HG03378 (cell line): ENCODE results near the gene ZBTB16.

Experiments
- ATAC-seq: cut with Tn5 transposase; IDR thresholded peaks from one replicate; pipeline ENCODE4 v1.9.1; 2021; ENCODE audit warnings: mild to moderate bottlenecking, moderate library complexity; ENCODE audit not compliant: unreplicated experiment

Gene ZBTB16

GRCh38 chr11:114083391-114084252 is 24.1 kb downstream of the ZBTB16 start:
- no peak for ATAC-seq

GRCh38 chr11:114084414-114084813 is 24.9 kb downstream of the ZBTB16 start:
- no peak for ATAC-seq

- no peak for ATAC-seq
Measured at GRCh38 chr11:114085965-114086793, 26.7 kb downstream of the ZBTB16 start.

- no peak for ATAC-seq
Measured at GRCh38 chr11:114087025-114087424, 27.5 kb downstream of the ZBTB16 start.

- ATAC-seq, result no peak
Measured at GRCh38 chr11:114088216-114088615, 28.7 kb downstream of the ZBTB16 start.

GRCh38 chr11:114088836-114089235 is 29.3 kb downstream of the ZBTB16 start:
- no peak for ATAC-seq

GRCh38 chr11:114089748-114090147 is 30.2 kb downstream of the ZBTB16 start:
- no peak for ATAC-seq

GRCh38 chr11:114090225-114090910 is 30.9 kb downstream of the ZBTB16 start:
- no peak for ATAC-seq

- no peak for ATAC-seq
Measured at GRCh38 chr11:114090976-114091375, 31.5 kb downstream of the ZBTB16 start.

GRCh38 chr11:114091516-114092397 is 32.2 kb downstream of the ZBTB16 start:
- ATAC-seq, result no peak

- no peak for ATAC-seq
Measured at GRCh38 chr11:114092478-114092877, 33.0 kb downstream of the ZBTB16 start.

GRCh38 chr11:114092953-114093352 is 33.4 kb downstream of the ZBTB16 start:
- ATAC-seq, result no peak

- ATAC-seq, result no peak
Measured at GRCh38 chr11:114094516-114094915, 35.0 kb downstream of the ZBTB16 start.

- no peak for ATAC-seq
Measured at GRCh38 chr11:114095899-114096298, 36.4 kb downstream of the ZBTB16 start.

- ATAC-seq, result no peak
Measured at GRCh38 chr11:114097832-114098231, 38.3 kb downstream of the ZBTB16 start.

GRCh38 chr11:114098927-114099326 is 39.4 kb downstream of the ZBTB16 start:
- no peak for ATAC-seq

- no peak for ATAC-seq
Measured at GRCh38 chr11:114099392-114100178, 40.1 kb downstream of the ZBTB16 start.

- ATAC-seq, result no peak
Measured at GRCh38 chr11:114102993-114103896, 43.7 kb downstream of the ZBTB16 start.

GRCh38 chr11:114105611-114106010 is 46.1 kb downstream of the ZBTB16 start:
- ATAC-seq, result no peak
